ENCODE measurements around the gene TFF1.

TFF1 gene

DNA sequence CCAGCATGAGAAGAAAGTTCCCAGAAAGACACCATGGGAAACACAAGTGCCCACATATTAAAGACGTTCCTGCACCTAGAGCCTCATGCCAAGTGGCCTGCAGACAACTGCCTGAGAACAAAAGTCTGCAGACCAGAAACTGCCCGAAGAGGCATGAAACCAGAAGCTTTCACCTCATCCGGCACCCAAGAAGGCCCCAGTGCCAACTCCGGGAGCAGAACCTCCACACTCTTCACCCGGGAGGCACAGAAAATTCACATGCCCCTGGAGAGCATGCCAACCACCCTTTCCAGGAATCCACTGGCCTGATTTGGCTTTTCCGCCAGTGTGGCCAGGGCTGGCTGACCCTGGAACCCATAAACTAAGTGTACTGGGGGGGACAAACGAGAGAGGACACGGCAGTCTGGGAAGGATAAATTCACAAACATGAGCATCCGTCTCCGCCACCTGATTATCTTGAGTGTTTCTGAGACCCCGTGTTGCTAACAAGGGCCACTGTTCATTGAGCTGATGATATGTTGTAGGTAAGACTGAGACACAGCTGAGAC lies 22.3 kb downstream of the TFF1 start:
- no peak for DNase-seq (ENCODE audit: low read depth in 2 of 3, low spot score in 1 of 3)

DNA sequence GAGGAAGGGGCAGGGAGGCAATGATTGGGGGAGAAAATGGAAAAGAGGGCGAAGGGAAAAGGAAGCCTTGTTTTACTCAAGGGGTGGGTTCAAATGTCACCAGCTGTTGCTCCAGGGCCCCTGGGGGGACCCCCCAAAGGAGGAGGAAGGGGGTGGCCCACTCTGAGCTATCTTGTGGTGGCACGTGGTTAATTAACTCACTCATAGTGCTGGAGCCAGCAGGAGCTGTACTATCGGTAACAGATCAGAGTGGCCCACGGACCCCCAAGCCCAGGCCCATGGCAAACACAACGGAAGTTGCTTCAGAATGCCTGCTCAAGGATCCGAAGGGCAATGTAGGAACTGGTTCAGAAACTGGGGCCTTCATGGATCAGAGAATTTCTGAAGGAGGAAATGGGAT lies 22.8 kb downstream of the TFF1 start:
- no peak for DNase-seq (ENCODE audit: low read depth in 2 of 3, low spot score in 1 of 3)

DNA sequence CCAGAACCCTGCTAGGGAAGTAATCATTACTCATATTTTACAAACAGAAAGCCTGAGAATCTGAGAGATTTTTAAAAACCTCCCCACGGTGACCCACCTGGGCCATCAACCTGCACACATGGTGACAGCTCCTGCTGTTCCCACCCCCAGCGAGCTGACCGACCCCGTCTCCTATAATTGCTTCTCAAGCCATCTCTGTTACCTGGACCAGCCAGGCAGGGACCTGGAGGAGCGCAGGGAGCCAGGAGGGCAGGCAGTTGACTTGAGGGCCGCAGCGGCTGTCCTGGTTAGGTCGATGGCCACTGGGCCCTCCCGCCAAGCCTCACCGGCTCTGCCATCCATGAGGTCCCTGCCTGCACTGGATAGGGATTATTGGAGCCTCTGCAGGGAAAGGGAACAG lies 23.2 kb downstream of the TFF1 start:
- no peak for DNase-seq (ENCODE audit: low read depth in 2 of 3, low spot score in 1 of 3)

DNA sequence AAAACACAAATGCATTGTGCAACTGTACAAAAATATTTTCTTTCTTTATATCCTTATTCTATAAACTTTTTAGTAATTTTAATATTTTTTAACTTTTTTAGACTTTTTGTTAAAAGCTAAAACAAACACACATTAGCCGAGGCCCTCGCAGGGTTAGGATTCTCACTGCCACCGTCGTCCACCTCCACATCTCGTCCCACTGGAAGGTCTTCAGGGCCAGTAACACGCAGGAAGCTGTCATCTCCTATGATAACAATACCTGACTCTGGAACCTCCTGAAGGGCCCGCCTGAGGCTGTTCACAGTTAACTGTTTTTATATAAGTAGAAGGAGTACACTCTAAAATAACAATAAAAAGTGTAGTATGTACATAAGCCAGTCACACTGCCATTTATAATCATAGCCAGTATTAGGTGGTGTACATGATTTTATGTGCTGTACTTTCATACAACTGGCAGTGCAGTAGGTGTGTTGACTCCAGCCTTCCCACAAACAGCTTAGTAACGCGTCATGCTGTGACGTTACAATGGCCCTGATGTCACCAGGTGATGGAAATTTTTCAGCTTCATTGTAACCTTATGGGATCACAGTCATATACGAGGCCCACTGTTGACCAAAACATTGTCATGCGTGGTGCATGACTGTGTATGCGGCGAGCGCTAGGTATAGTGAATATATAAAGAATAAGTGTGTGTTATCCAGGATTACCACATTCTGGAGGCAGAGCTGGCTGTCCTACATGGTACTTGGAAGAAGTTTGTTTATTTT lies 24.4 kb downstream of the TFF1 start:
- no peak for DNase-seq (ENCODE audit: low read depth in 2 of 3, low spot score in 1 of 3)

DNA sequence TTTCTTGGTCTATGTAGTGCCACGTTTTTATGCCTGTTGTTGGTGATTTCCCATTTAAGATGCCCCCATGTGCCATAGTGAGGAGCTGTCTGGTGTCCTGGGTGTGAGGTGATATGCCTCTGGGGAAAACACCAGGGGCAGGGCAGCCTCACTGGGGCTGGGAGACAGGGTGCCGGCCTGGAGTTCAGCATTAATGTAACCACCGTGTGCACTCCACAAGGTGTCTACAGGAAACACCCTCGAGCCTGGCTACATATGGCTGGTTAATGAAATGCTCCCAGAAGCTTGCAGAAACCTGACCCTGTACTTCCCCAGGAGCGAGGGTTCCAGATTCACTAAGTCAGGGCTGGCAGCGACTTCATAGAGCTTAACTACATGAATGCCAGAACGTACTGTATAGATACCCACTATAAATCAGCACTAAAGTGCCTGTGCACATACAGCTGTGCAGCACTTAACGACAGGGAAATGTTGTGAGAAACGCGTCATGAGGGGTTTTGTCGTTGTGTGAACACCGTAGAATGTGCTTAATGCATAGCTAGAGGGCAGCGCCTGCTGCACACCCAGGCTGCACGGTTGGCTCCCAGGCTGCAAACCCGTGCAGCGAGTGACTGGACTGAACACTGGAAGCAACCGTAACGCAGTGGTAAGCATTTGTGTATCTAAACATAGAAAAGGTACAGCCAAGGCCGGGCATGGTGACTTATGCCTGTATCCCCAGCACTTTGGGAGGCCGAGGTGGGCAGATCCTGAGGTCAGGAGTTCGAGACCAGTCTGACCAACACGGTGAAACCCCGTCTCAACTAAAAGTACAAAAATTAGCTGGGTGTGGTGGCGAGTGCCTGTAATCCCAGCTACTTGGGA lies 25.9 kb downstream of the TFF1 start:
- DNase-seq (ENCODE audit: low read depth in 2 of 3, low spot score in 1 of 3), result no peak

DNA sequence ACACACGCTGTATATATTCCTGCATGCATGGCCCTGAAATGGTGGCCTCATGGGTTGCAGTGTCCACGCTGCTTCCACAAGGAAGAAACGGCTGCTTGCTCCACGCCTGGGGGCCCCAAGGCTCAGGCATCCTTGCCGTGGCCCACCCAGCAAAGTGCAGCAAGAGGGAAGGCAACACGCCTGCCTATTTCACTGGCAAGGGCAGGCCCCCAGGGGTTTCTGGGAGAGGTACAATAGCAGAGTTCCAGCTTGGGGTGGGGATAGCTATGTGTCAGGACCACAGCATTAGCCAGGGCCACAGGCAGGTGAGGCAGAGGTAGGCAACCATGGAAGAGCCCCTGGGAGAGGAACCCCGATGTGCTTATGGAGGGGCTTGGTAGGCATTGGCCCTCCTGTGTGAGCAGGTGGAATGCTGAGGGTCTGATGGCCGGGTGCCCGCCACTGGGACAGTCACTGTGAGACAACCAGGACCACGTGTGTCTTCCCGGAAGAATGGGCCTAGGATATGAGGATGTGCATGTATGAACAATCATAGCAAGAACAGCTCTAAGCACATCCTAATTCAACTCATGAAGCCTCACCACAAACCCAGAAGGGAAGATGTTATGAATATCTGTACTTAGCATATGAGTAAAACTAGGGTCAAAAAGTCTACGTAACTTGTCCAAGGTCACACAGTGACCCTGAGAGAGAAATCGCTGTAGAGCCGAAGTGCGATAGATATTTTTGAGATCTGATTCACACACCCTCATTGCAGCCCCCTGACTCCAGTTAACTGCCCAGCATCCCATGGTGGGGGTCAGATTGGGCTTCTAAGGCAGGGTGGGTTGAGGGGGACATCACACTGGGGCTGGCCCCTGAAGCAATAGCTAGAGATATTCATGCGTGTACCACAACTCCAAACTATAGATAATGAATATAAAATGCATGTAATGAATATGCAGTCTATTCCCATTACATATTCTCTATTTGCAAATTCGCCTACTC lies 27.3 kb downstream of the TFF1 start:
- peak in 1 of 3 donors; percentile 9 for DNase-seq (ENCODE audit: low read depth in 2 of 3, low spot score in 1 of 3)

DNA sequence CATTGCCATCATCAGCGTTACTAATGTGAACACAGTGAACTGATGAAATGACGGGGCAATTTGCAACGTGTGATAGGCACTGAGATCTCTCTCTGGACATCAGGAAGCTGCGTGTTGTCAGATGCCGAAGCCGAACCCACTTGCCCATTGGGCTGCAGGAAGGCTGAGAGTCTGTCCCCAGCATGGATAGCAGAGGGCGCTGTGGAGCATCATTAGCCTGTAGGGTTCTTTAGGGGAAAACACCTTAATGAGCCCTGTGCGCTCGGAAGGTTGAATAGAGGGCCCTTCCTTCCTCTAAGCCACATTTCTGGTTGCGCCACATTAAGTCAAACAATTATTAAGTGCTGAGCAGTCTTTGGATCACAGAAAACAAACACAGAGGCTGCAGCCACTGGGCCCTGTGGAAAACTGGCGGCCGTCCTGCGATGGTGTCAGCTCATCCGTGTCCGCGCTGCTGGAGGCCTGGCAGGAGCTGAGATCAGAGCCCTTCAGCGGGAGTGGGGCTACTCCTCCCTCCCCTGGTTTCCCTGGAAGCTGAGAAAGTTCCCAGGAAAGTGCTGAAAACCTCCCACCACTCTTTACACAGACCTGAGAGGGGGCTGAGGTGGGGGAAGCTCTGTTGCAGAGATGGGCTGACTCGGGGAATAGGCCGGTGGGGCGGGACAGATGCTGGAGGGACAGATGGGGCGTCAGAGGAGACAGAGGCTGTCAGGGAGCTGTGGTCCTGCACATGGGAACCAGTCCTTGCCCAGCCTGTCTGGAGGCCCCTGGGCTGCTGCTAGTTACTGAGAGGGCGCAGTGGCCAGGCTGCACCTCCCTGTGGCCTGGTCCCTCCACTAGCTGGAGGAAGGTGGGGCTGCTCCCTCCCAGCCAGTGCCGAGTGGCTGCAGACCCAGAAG lies 28.3 kb downstream of the TFF1 start:
- DNase-seq (ENCODE audit: low read depth in 2 of 3, low spot score in 1 of 3), result peak; percentile 69 to 76 (median 71)

DNA sequence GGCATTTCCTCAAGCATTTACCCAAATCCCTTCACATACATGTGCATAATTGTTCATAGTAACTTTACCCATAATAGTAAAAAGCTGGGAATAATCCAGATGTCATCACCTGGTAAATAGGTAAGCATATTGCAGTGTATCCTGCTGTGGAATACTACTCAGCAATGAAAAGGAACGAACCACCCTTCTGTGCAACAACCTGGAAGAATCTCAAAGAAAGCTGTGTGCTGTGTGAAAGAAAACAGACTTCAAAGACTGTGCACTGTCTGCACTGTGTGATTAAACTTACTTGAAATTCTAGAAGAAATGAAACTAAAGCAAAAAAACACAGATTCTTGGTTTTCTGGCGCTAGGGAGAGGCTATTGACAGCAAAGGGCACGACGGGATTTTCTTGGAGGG lies 29.1 kb downstream of the TFF1 start:
- no peak for DNase-seq (ENCODE audit: low read depth in 2 of 3, low spot score in 1 of 3)

DNA sequence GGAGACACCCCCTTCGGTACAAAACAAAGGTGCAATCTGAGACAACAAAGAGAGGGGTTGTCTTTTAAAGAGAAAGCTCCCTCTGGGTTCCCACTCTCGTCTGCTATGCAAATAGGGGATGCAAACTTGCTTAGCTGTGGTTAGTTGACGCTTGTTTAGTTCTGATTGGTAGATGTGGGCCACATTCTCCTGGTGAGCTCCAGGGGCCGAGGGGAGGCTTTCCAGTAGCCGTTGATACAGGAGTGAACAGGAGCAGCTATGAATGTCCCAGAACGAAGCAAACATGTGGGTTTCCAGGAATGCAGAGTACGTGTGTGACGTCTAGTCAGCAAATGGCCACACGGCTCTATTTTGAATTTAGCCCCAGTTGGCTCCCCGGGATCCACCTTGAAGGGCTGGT lies 30.3 kb downstream of the TFF1 start:
- no peak for DNase-seq (ENCODE audit: low read depth in 2 of 3, low spot score in 1 of 3)

DNA sequence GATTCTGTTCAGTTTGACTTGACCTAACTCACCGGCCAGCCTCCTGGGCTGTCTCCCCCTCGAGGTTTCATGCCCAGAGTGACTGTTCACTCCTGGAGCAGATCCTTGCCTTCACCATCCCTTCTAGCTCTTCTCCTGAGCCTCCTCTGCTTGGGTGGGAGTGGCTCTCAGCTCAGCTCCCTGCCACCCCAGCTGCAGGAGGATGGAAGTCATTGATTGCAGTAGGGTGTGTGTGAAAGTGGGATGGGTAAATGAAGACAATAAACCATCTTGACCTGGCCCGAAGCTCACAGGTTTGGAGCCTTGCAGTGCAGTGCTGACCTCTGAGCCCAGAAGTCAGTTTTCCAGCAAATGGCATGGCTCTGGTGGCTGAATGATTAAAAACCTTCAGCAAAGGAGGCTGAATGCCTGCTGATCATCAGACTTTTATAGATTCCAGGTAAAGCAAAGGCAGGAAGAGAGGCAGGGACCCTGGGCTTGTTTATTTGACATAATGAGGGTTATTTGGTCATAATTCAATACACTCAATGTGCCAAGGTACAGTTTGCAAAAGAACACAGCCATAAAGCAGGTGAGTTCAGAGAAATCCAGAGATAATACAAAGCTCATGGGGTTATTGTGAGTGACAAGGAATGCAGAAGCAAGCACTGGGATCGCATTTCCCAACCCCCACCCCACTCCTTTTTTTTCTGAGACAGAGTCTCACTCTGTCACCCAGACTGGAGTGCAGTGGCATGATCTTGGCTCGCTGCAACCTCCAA lies 33.6 kb downstream of the TFF1 start:
- DNase-seq (ENCODE audit: low read depth in 2 of 3, low spot score in 1 of 3), result no peak

DNA sequence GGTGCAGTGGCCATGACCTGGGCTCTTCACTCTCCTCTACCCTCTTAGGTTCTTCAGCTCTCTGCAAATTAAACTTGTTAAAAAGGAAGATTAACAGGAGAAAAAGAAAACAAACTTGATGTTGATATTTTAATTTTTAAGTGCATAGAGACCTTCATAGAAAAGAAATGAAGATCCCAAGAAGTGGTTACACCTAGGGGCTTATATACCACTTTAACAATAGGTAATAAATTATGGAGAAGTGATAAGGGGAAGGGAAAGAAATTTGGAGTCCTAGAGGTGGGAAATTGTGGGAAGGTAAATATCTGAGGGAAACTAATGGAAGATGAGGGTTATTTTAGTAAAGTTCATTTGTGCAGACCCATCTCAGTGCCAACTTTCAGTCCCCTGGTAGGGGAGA lies 34.7 kb downstream of the TFF1 start:
- DNase-seq (ENCODE audit: low read depth in 2 of 3, low spot score in 1 of 3), result no peak

DNA sequence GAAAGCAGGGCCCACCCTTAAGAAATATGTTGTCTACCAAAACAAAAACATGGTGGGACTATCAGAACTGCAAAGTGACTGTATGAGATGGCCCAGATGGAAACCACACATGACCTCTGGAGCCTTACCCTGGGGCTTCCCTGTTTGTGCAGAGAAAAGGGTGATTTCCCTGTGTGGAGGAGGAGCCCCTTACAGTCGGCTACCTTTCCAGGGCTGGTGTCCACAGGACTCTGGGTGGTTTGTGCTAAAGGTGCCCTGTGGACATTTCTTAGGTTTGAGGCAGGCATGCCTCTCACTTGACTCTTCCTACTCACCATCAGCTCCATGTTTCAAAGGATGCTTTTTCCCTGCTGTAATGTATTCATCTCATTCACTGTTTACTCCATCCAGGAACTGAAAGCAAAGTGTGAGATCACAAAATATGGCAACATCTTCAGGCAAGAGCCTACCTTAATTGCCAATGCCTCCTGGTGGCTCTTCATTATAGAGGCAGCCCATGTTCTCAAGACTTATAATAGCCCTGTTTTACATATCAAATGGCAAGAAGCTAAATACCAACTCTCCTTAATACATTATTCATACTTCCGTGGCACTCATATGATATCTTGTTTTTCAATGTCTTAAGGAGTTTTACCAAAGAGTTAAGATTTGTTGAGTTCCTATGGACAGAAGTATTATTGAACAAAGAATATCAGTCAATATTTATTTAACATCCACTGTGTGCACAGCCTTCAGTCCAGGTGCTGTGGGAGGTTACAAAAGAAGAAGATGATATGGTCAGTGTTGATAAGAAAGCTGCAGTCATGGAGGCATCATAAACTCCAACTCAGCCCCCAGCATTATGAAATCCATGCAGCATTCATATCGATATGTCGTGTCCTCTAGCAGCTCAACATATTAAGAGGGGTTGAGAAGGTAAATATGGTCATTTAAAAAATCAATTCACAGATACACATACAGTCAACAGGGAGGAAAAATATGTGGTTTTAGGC lies 35.7 kb downstream of the TFF1 start:
- DNase-seq (ENCODE audit: low read depth in 2 of 3, low spot score in 1 of 3), result no peak

DNA sequence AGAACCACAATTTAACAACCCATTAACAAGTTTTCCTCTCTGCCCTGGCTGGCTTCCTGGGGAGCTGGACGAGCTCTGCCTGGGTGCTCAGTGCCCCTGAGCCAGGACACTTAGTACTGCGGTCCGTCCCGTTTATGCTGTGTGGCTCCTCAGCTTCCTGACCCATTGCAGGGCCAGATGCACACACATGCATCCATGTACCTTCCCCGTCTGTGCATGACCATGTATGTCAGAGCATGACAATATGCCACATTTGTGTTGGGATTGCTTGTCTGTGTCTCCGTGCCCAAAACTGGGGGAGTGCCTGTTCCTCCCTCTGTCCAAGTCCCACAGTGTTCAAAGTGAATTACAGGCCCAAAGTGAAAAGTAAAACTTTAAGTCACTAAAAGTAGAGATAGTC lies 41.4 kb downstream of the TFF1 start:
- no peak for DNase-seq (ENCODE audit: low read depth in 2 of 3, low spot score in 1 of 3)

DNA sequence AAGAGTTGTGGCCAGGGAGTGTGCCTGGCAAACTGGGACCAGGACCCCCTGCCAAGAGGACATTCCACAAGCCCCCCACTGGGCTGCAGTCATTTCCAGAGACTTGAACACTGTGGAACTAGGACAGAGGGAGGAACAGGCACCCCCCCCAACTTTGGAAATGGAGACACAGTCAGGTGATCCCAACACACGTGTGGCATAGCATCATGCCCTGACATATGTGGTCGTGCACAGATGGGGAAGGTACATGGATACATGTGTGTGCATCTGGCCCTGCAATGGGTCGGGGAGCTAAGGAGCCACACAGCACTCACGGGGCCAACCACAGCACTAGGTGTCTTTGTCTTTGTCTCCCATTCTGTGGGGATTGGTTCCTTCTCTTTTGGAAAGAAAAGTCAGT lies 44.5 kb downstream of the TFF1 start:
- DNase-seq (ENCODE audit: low read depth in 2 of 3, low spot score in 1 of 3), result no peak

DNA sequence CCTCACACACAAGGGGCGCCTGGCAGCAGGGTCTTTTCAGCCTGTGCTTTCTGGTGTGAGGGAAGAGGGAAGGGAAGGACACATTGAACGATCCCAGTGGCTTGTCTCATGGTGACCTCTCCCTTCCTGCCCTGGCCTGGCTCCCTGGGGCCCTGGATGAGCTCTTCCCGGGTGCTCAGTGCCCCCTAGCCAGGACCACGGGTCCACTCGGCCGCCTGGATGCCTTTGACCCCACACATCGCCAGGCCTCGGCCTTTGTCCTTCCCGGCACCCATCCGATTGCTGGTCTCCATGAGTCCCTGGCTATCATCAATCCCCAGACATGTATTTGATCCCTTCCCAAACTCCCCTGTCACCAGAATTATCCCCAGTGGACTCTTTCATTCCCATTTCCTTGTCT lies 45.1 kb downstream of the TFF1 start:
- no peak for DNase-seq (ENCODE audit: low read depth in 2 of 3, low spot score in 1 of 3)

DNA sequence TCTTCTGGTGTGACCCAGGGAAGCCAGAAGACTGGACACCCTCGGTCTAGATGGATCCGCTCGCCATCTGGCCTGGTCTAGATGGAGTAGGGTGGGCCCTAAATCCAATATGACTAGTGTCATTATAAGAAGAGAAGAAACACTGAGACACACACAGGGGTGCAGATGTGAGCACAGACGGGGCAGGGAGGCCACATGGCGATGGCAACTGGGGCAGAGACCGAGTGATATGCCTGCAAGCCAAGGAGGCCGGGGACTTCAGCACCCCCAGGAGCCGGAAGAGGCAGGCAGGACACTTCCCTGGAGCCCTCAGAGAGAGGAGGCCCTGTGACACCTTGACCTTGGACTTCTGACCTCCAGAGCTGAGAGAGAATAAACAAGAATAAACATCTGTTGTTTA lies 45.5 kb downstream of the TFF1 start:
- no peak for DNase-seq (ENCODE audit: low read depth in 2 of 3, low spot score in 1 of 3)

DNA sequence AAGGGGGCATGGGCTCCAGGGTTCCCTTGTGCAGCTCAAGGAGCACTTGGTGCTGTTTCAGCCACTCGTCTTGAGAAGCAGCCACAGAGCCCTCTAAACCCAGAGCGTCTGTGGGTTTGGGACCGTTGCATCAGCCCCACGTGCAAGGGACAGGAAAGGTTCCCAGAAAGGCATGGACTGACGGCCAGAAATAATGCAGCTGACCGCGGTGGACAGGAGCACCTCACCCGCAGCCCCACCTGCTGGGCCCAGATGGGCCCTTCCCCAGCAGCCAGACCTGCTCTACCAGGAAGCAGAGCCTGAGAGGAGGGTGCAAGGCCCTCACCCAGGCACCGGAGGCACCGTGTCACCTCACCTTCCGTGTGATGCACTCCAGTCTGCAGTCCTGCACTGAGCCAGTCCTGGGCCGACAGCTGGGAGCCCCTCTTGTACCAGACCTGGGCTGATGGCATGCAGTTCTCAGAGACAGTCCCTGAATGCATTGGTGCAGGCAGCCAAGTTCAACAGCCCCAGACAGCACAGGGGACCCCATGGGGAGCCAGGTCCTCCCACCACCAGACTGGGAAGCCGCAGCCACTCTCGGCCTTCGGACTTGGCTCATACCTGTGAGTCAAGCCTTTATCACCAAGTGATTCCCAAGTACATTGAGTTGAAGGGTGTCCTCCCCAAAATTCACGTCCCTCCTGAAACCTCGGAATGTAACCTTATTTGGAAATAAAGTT lies 46.3 kb downstream of the TFF1 start:
- no peak for DNase-seq (ENCODE audit: low read depth in 2 of 3, low spot score in 1 of 3)

Data from stimulated activated CD4-positive, alpha-beta T cell treated with anti-CD3 and anti-CD28 coated beads, Interleukin-12 subunit alpha, Interleukin-12 subunit beta, amount 100 ng/mL, for 48 hours (primary cell).